Measurements from ENCODE around the gene SURF2.
"Not testable (repeated sequence)": the region's sequence is repeated elsewhere in the genome, so short reads cannot be mapped to it uniquely, and the experiment has no call there.

The SURF2 gene

DNA sequence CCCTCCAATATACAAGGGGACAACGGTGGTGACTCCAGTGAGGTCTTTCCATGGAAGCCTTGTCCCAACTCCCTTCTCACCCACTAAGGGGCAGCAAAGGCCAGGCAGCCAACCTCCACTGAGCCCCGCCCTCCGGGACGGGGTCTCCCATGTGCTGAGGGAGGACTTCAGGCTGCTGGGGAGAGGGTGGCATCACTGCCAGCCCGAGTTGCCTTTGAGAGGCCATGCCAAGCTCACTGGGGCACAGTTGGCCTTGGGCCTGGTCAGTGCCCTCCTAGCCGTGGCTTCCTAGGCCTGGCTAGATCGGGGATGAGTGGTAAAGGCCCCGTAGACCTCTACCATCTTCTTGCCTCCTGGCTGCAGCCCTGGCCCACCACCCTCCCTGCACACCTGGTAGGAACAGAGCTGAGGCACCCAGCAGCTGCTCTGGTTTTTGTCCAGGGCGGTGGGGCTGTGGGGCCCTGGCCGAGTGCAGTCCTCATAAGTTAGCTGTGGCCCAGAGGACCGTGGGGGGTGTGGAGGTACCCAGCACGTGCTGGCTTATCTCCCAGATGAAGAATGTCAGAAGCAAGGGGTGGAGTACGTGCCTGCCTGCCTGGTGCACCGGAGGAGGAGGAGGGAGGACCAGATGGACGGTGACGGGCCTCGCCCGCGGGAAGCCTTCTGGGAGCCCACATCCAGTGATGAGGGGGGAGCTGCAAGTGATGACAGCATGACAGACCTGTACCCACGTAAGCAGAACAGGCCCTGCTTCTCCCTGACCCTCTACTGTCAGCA, 3.2 kb downstream of the SURF2 start:
- DNase-seq = no peak

DNA sequence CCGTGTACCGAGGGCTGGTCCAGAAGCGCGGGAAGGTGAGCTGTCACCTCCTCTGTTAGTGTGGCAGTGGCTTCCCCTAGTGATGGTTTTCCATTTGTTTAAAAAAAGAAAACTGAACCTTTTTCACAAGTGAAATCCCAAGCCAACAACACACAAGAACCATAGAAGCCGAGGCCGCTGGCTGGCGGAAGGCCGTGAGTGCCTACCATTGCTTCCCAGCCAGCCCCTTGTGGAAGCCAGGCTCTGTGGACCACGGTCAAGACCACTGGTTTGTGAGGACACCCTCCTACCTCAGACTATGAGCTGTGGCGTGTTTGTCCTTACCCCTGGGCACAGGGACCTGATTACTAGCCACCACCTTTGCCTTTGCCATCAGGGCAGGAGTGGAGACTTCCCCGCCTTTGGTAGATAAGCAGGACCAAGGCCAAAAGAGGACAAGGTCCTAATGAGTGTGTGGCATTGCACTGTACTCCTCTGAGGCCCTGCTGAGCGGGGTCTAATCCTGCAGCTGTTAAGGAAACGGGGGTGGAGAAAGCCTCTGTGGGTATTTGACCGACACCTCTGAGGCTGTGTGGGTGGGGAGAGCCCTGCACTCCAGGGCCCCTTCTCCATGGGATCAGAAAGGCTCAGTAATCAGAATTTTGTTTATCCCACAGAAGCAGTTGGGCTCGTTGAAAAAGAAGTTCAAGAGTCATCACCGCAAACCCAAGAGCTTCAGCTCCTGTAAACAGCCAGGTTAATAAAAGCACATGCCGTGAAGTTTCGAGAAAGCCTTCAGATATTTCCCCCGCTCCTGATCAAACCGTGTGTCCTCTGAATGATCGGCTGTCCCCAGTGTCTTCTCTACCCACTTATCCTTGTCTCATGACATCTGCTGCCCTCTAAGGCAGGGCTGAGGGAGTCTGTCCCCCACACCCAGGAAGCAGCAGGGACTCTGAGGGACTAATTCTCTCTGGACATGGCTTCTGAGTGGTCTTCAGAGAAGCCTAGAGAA, 4.3 kb downstream of the SURF2 start:
- no peak for DNase-seq

DNA sequence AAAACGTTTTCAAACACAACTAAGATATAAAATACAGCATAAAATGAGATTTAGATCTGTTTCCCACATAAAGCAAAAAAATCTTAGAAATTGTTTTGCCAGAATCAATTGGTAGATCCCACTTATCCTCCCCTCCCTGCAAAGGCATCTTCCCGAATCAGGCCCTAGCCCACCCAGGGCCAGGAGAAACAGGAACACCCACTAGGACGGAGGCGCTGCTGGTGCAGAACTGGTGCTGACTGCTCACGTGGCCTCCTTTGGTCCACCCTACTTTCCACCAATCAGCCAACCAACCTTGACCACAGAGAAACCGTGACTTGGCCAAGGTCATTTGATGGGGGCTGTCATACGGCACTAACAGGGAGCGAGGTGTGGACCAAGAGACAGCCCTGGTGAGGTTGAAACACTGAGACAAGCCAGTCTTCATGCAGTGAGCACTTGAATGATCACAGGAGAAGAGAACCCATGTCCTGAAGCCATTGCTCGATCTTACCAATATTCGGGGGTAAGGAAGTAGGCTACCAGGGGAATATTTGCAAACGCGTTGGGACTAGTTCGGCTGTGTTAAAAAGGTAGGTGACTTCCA, 5.2 kb downstream of the SURF2 start:
- no peak for DNase-seq

DNA sequence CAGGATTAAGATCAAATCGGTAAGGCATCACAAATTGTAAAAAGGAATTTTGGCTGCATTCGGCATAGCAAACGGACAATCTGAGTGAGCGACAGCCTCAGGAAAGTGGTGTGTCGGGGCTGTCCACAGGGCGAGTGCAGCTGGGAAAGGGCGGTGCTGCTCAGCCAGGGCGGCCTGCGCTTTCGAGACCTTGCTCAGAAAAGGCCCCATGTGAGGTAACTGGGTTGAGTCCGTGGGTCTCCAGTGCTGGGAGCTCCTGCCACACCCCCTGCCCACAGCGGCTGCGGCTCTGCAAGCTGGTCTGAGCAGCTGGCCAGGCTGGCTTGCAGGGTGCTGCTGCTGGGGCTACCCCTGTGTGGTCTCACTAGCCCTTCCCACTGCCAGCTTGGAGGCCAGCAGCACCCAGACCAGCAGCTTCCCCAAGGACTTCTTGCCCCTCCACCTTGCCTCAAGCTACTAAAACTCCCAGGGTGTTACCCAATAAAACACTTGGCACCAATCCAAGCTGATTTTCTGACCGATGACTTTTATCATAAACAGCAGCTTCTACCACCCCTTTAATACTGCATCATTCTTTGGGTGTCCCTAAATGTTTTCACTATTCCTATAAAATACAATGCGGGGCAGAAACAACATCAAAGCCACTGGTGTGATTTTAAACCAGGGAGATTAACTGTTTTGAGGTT, 6.2 kb downstream of the SURF2 start:
- no peak for DNase-seq

DNA sequence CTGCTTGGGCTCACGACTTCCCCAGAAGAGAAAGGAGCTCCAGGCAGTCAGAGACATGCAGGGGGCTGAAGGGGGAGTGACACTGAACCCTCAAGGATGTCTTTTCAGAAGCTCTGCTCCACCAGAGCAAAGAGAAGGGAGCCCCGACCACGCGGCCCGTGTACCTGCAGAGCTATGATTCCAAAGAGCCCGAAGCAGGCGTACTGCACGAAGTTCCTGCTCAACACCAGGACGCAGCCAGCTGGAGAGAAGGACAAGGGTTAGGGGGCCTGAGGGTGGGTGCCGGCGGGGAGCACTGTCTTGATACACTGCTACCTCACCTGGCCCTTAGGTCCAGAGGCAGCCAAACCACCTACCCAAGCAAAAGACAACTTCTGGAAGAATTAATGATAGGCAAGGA, 10.1 kb downstream of the SURF2 start:
- DNase-seq = no peak

DNA sequence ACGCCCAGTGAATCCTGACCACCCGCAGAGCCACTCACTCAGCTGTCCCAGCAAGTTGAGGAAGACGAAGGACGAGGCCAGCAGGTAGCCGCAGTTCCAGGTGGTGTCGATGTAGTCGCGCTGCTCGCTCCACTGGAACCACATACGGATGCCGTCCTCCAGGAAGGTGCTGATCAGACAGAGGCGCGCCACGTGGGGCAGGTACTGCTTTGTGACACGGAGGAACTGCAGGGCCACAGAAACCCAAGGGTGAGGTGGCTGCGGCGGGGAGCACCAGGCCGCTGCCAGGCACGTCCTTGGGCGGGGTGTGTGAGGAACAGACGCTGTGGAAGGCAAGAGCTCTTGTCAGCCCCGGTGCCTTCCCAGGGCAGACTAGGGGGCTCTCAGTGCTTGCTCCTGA, 10.9 kb downstream of the SURF2 start:
- DNase-seq = no peak

DNA sequence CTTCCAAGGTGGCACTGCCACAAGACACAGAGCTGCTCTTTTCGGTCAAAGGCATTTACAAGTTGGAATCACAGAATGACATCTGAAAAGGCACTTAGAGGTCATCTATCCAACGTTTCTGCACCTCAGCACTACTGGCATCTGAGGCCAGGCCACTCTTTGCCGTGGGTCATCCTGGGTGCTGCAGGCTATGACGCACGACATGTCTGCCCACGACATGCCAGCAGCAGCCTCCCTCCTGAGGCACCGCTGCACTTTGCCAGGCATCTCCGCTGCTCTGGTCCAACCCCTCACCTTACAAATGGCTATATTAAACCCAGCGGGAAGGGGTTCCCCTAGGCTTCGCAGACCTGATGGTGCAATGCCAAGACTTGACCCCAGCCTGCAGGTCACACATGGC, 11.4 kb downstream of the SURF2 start:
- no peak for DNase-seq

DNA sequence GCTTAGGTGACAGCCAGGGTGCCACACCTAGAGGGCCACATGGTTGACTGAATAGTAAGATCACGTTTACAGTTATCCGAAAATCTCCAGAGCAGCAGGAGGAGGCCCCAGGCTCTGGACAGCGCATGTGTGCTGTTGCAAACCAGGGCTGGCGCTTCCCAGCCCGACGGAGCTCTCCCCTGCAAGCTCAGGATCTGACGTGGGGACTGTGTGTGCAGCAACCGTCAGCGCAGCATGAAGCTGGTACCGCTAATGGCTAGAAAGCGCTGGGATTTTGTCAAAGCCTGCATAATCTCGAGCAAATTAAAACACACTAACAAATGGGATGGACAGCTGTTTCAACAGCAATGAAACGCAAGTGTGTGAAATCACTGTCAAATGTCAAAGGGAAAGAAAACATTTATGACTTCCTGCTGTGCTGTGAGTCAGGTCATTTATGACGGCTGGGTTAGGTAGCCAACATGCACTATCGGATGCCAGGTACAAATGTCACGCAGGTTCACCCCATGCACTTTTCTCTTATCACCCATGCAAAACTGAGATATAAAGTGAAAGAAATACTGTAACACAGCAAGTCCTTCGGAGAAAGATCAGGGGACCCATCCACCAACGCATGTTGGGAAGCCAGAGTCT, 12.0 kb downstream of the SURF2 start:
- peak; percentile 66 for DNase-seq

DNA sequence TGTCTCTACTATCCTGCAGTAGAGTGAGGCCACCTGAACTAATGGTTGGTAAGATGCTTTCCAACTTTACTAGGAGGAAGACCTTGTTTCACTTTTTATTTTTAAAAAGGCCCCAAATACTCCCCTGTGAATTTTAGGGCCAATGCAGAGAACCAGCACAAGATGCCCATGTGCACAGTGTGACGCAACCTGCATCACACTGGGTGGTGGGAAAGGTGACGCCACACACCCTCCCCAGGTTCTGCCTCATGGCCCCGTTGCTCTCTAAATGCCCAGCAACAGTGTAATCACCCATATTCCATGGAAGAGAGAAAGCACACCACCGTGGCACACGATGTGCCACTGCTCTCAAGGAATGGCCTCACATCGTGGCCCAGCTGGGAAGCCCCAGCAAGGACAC, 13.1 kb downstream of the SURF2 start:
- no peak for DNase-seq

DNA sequence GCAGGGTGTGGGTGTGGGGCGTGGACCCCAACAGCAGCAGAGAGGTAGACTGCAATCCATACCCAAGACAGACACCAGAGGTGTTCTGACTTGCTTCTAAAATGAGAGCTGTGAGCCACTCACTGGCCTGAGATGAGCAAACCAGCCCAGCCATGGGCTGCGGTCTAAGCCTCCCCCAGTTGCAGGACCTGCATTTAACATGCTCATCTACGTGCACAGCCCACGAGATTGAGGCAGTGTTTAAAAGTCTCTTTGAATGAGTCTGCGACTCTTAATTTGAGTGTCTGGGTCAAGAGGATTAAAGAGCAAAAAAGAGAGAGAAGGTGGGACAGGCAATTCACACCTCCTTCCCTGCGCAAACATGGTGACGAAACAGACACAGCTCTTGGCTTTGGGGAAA, 13.6 kb downstream of the SURF2 start:
- DNase-seq = no peak

DNA sequence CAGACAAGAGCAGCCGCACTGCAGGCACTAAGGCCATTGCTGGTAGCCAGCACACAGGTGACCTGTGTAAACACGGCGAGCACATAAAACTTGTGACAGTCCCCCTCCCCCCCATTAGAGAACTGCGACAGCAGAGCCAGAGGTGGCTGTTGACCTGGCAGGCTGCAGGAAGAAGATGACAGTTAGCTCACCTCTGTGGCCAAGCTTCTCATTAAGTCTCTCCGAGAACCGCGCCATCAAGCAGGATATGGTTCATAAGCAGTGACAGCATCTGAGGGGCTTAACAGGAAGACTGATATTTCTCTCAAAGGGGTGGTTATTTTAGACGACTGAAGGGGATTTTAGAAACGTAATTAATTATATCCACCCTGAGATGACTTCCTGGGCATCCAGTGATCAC, 14.3 kb downstream of the SURF2 start:
- DNase-seq = no peak

DNA sequence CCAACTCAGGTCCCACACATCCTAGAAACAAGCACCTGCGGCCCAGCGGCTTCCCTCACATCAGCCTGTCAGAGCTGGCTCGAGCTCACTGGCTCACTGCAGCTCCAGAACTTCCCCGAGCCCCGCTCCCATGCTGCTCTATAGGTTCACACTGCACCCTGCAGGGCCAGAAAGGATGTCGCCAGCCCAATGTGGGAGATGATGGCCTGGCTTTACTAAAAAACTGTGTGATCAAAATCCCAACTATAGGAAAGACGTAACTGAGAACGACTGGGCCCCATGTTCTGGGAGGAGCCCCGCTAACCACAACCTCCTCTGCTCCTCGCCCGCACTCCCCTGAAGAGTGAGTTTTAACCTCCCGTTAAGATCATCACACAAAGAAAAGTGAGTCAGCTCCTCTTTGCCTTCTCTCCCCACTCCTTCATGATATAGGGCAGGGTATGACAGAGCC, 14.9 kb downstream of the SURF2 start:
- no peak for DNase-seq

DNA sequence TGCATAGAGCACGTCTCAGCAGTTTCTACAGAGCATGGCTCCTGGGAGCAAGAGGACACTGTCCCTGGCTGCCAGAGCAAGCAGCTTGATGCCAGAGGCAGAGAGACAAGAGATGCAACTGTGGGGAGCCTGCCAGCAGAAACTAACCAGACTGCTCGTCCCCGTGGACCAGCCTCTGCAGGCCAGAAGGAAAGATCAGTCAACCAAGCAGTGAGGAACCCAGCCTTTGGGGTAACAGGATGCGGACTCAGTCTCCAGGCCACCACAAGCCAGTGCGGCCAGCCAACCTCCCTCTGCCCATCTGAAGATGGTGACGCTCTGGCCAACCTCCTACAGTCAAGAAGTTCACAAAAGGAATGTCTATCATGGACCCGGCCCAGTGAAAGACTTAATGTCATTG, 15.8 kb downstream of the SURF2 start:
- no peak for DNase-seq

DNA sequence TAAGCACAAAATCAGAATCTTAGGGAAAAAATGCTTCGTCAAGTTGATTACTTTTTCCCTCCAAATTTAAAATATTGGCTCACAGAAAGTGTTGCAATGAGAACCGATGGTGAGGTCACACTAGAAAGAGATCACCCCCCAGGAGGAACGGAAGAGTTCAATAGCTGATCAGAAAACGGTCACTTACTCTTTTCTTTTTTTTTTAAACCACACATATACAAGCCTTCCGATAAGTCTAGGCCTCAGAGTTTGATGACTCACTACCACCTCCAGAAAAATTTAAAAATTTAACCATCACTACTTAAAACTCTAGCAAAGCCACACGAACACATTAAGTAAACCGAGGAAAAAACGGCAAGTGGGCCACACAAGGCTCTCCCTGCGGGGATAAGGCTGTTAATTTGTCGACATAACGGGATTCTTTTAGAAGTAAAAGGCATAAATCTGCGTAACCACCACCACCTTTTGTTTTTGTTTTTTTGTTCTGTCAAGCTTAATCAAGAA, 18.3 kb downstream of the SURF2 start:
- DNase-seq = no peak

DNA sequence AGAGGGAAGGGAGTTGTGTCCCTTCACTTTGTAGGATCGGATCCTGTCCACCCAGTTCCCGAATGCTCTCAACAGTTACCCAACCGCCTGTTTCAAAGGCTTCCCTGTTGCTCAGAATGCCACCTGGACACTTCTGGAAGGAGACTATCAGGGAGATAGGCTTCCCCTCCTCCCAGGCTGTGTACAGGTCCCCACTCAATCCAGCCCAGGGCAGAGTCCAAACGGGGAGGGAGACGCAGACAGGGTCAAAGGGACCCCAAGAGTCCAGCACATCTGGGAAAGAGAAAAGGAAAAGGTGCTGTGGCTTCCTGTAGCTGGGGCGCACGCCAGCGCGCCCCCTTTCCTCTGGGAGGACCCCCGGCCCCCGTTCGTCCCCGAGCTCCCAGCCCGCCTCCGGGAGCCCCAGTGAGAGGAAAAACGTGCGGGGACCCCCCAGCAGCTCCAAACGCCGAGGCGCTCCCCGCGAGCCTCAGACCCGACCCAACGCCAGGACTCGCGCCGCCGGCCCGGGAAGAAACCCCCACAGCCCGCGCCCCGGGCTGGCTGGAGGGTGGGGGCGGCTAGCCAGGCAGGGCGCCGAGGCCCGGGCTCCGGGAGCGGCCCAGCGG, 18.9 kb downstream of the SURF2 start:
- no peak for DNase-seq

DNA sequence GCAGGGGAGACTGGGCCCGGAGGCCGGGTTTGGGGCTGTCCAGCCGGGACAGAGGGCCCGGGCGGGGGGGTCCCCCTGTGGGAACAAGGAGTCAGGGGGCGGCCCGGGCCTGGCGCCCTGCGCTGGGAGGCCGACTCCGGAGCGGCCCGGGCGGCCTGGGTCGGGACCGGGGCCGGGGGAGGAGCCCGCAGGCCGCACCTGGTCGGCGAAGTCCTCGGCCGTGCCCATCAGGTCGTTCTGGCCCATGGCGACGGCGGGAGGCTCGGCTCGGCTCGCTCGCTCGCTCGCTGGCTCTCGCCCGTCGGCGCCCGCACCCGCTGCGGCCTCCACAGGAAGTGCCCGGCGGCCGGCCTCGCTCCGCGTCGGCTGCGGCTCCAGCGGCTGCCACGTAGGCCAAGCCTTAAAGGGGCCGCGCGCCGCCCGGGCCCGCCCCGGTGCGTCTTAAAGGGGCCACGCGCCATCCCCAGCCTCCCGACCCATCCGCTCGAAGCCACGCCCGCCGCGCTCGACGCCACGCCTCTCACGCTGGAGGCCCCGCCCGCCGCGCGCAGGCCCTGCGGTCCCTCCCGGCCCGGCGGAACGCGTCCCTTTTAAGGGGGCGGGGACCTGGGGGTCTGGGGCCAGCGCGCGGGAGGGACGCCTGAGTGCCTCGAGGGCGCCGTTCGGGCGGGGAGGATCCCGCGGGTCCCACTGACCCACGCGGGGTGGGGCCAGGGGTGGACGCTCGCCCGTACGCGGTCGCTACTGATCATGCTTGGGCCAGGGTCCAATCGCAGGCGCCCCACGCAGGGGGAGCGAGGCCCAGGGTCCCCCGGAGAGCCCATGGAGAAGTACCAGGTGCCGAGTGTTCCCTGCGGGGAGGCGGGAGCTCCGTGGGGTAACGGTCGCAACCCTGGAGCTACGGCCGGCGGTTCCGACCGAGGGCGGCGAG, 19.6 kb downstream of the SURF2 start, which contains the start of the genes STKLD1 and SURF4:
STKLD1 (plus strand) TSS at position 643 of the 931 bp plus-strand sequence; CDS start at position 751, 108 bp downstream.
SURF4 (minus strand) TSS at position 337 of the 931 bp plus-strand sequence; CDS start at position 246, 91 bp downstream.
- DNase-seq = peak; percentile 88

DNA sequence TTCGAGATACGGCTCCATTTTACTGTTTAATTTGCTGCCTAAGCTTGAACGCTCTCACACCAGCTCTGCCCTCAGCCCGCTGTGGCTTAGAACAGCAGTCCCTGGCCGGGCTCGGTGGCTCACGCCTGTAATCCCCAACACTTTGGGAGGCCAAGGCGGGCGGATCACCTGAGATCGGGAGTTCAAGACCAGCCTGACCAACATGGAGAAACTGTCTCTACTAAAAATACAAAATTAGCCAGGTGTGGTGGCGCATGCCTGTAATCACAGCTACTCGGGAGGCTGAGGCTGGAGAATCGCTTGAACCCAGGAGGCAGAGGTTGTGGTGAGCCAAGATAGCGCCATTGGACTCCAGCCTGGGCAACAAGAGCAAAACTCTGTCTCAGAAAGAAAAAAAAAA, 20.9 kb downstream of the SURF2 start:
- not testable (repeated sequence) for DNase-seq

DNA sequence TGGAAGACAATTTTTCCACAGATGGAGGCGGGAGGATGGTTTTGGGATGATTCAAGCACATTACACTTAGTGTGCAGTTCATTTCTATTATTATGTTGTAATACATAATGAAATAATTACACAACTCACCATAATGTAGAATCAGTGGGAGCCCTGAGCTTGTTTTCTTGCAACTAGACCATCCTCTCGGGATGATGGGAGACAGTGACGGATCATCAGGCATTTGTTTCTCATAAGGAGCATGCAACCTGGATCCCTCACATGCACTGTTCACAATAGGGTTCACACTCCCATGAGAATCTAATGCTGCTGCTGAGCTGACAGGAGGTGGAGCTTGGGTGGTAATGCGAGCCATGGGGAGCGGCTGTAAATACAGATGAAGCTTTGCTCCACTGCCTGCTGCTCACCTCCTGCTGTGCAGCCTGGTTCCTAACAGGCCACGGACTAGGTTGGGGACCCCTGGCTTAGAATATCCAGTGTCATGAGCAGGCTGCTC, 21.4 kb downstream of the SURF2 start:
- DNase-seq = no peak

DNA sequence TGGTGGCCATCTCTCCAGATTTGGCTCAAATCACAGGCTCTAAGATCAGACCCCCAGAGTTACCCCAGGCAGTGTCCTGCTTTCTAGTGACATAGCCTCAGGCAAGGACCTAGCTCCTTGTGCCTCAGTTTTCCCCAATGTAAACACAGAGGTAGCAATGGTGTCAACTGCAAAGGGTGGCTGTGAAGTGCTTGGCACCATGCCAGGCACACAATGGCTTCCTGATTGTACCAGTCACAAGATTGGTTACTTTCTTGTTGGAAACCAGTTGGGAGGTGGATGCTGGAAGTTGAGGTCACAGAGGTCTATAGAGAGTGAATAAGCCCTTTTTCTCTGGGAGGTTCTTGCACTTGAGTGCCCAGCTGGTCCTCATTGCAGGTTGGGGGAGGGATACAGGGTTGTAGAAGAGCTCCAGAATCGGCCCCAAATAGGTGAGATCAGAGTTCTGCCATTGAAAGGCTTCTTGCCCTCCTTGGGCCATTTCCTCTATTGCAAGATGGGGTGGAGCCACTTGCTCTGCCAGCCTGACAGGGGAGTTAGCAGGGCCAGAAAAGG, 22.1 kb downstream of the SURF2 start:
- DNase-seq = no peak
